IgD-negative memory B cell (primary cell): ENCODE data around the gene MAML3. TPM values are rescaled to one million over a fixed set of nuclear protein-coding genes. Genes with fewer than 3 reads are reported as not detected.
A peak's percentile ranks its signal among the peaks of the same experiment; 100 is the strongest.

Experiments
- H3K27ac Mint-ChIP-seq, 3 donors: one replicate each; pipeline ENCODE4 v1.8.0; 2020 to 2022; ENCODE audit warnings: mild to moderate bottlenecking in 3 of 3, mixed read lengths in 3 of 3, moderate library complexity in 1 of 3
- H3K27me3 Mint-ChIP-seq: one replicate; pipeline ENCODE4 v1.8.0; 2021; ENCODE audit warnings: mixed read lengths
- H3K36me3 Mint-ChIP-seq: one replicate; pipeline ENCODE4 v1.8.0; 2020; ENCODE audit warnings: mild to moderate bottlenecking, mixed read lengths
- H3K4me1 Mint-ChIP-seq, 3 donors: one replicate each; pipeline ENCODE4 v1.8.0; 2020 to 2022; ENCODE audit warnings: mixed read lengths in 3 of 3, mild to moderate bottlenecking in 1 of 3
- H3K4me3 Mint-ChIP-seq, 4 donors: one replicate each; pipeline ENCODE4 v1.8.0; 2020 to 2022; ENCODE audit warnings: mild to moderate bottlenecking in 4 of 4, mixed read lengths in 4 of 4, moderate library complexity in 3 of 4
- H3K9me3 Mint-ChIP-seq, 3 donors: one replicate each; pipeline ENCODE4 v1.8.0; 2020 to 2021; ENCODE audit warnings: mixed read lengths in 3 of 3, mild to moderate bottlenecking in 1 of 3
- polyA plus RNA-seq: library from polyadenylated mRNA; unstranded; fragments of 300-500 nt; fragmentation: Illumina TruSeq; gene quantifications from one replicate; pipeline ENCODE4 v1.2.3, GENCODE V29; 2021

MAML3 gene
- polyA plus RNA-seq, 1 donor from 2014 or later: 0.03 TPM

- Mint-ChIP-seq H3K27me3 (peaks cover 2% of the 10 kb centered on the region), H3K4me1 (no peaks in the 10 kb centered on the region), H3K36me3 (no peaks in the 10 kb centered on the region), H3K4me3 (no peak overlapping the region), H3K9me3 (no peaks in the 10 kb centered on the region), H3K27ac (no peak overlapping the region)
Measured at GRCh38 chr4:139781066-139781465, 372.9 kb downstream of the MAML3 start.

- Mint-ChIP-seq H3K9me3 (no peaks in the 10 kb centered on the region), H3K27me3 (no peaks in the 10 kb centered on the region), H3K36me3 (no peaks in the 10 kb centered on the region), H3K27ac (no peak overlapping the region), H3K4me3 (no peak overlapping the region), H3K4me1 (no peaks in the 10 kb centered on the region)
Measured at GRCh38 chr4:139779691-139780090, 374.3 kb downstream of the MAML3 start.

GRCh38 chr4:139777757-139778156 is 376.2 kb downstream of the MAML3 start:
- no peak overlapping the region for H3K4me3 Mint-ChIP-seq
- no peaks in the 10 kb centered on the region for H3K4me1 Mint-ChIP-seq
- H3K27ac Mint-ChIP-seq: no peak overlapping the region
- H3K36me3 Mint-ChIP-seq: no peaks in the 10 kb centered on the region
- peaks cover 6% of the 10 kb centered on the region for H3K27me3 Mint-ChIP-seq
- H3K9me3 Mint-ChIP-seq: no peaks in the 10 kb centered on the region

GRCh38 chr4:139776235-139776634 is 377.7 kb downstream of the MAML3 start:
- Mint-ChIP-seq H3K36me3 (no peaks in the 10 kb centered on the region), H3K4me3 (no peak overlapping the region), H3K9me3 (no peaks in the 10 kb centered on the region), H3K4me1 (no peaks in the 10 kb centered on the region), H3K27me3 (peaks cover 6% of the 10 kb centered on the region), H3K27ac (no peak overlapping the region)

- Mint-ChIP-seq H3K4me3 (no peak overlapping the region), H3K27ac (no peak overlapping the region), H3K4me1 (no peaks in the 10 kb centered on the region), H3K9me3 (no peaks in the 10 kb centered on the region), H3K36me3 (no peaks in the 10 kb centered on the region), H3K27me3 (peaks cover 9% of the 10 kb centered on the region)
Measured at GRCh38 chr4:139774759-139775487, 379.1 kb downstream of the MAML3 start.

GRCh38 chr4:139773560-139774318 is 380.2 kb downstream of the MAML3 start:
- Mint-ChIP-seq H3K4me3 (no peak overlapping the region), H3K27ac (no peak overlapping the region), H3K36me3 (no peaks in the 10 kb centered on the region), H3K9me3 (no peaks in the 10 kb centered on the region), H3K4me1 (no peaks in the 10 kb centered on the region), H3K27me3 (peaks cover 9% of the 10 kb centered on the region)

GRCh38 chr4:139770361-139770760 is 383.6 kb downstream of the MAML3 start:
- Mint-ChIP-seq H3K27ac (no peak overlapping the region), H3K9me3 (no peaks in the 10 kb centered on the region), H3K4me1 (peaks cover 0 to 2% (median 0%) of the 10 kb centered on the region in 3 donors), H3K27me3 (peaks cover 9% of the 10 kb centered on the region), H3K36me3 (peaks cover 2% of the 10 kb centered on the region), H3K4me3 (no peak overlapping the region)

GRCh38 chr4:139769364-139769763 is 384.6 kb downstream of the MAML3 start:
- Mint-ChIP-seq H3K27ac (no peak overlapping the region), H3K36me3 (peaks cover 2% of the 10 kb centered on the region), H3K27me3 (peaks cover 10% of the 10 kb centered on the region), H3K9me3 (no peaks in the 10 kb centered on the region), H3K4me1 (peaks cover 0 to 2% (median 1%) of the 10 kb centered on the region in 3 donors), H3K4me3 (no peak overlapping the region)

- H3K27me3 Mint-ChIP-seq: peaks cover 11% of the 10 kb centered on the region
Measured at GRCh38 chr4:139768896-139769295, 385.1 kb downstream of the MAML3 start.

GRCh38 chr4:139768366-139768765 is 385.6 kb downstream of the MAML3 start:
- Mint-ChIP-seq H3K4me1 (peaks cover 0 to 9% (median 2%) of the 10 kb centered on the region in 3 donors), H3K36me3 (peaks cover 2% of the 10 kb centered on the region), H3K9me3 (no peaks in the 10 kb centered on the region), H3K27ac (no peak overlapping the region), H3K4me3 (no peak overlapping the region), H3K27me3 (peaks cover 5% of the 10 kb centered on the region)

More at GRCh38 chr4:139768896-139769295, 385.1 kb downstream of the MAML3 start:
- no peak overlapping the region for H3K27ac Mint-ChIP-seq
- H3K36me3 Mint-ChIP-seq: peaks cover 2% of the 10 kb centered on the region
- peaks cover 0 to 6% (median 2%) of the 10 kb centered on the region in 3 donors for H3K4me1 Mint-ChIP-seq
- no peaks in the 10 kb centered on the region for H3K9me3 Mint-ChIP-seq
- H3K4me3 Mint-ChIP-seq: no peak overlapping the region

GRCh38 chr4:139767585-139767984 is 386.4 kb downstream of the MAML3 start:
- no peak overlapping the region for H3K27ac Mint-ChIP-seq
- H3K27me3 Mint-ChIP-seq: peaks cover 5% of the 10 kb centered on the region
- no peak overlapping the region for H3K4me3 Mint-ChIP-seq
- peaks cover 2% of the 10 kb centered on the region for H3K36me3 Mint-ChIP-seq
- H3K9me3 Mint-ChIP-seq: no peaks in the 10 kb centered on the region
- peaks cover 0 to 11% (median 5%) of the 10 kb centered on the region in 3 donors for H3K4me1 Mint-ChIP-seq

- Mint-ChIP-seq H3K4me3 (no peak overlapping the region), H3K9me3 (no peaks in the 10 kb centered on the region), H3K27me3 (peaks cover 5% of the 10 kb centered on the region), H3K4me1 (peaks cover 0 to 11% (median 5%) of the 10 kb centered on the region in 3 donors), H3K36me3 (peaks cover 2% of the 10 kb centered on the region), H3K27ac (no peak overlapping the region)
Measured at GRCh38 chr4:139767168-139767567, 386.8 kb downstream of the MAML3 start.

GRCh38 chr4:139764686-139765310 is 389.2 kb downstream of the MAML3 start:
- Mint-ChIP-seq H3K27ac (no peak overlapping the region), H3K27me3 (peaks cover 9% of the 10 kb centered on the region), H3K4me1 (peaks cover 0 to 11% (median 5%) of the 10 kb centered on the region in 3 donors)

GRCh38 chr4:139764182-139764581 is 389.8 kb downstream of the MAML3 start:
- Mint-ChIP-seq H3K36me3 (peaks cover 2% of the 10 kb centered on the region), H3K4me1 (peaks cover 0 to 11% (median 5%) of the 10 kb centered on the region in 3 donors), H3K27me3 (peaks cover 9% of the 10 kb centered on the region), H3K9me3 (no peaks in the 10 kb centered on the region), H3K27ac (no peak overlapping the region), H3K4me3 (peak overlapping the region in 1 of 4 donors; percentile 71)

More at GRCh38 chr4:139764686-139765310, 389.2 kb downstream of the MAML3 start:
- Mint-ChIP-seq H3K4me3 (no peak overlapping the region), H3K9me3 (no peaks in the 10 kb centered on the region), H3K36me3 (peaks cover 2% of the 10 kb centered on the region)

GRCh38 chr4:139763672-139764071 is 390.3 kb downstream of the MAML3 start:
- peaks cover 9% of the 10 kb centered on the region for H3K27me3 Mint-ChIP-seq
- peaks cover 0 to 11% (median 5%) of the 10 kb centered on the region in 3 donors for H3K4me1 Mint-ChIP-seq
- no peak overlapping the region for H3K4me3 Mint-ChIP-seq
- peaks cover 2% of the 10 kb centered on the region for H3K36me3 Mint-ChIP-seq
- no peaks in the 10 kb centered on the region for H3K9me3 Mint-ChIP-seq
- no peak overlapping the region for H3K27ac Mint-ChIP-seq
